ENCODE results near the gene GP1BB.
A peak's percentile ranks its signal among the peaks of the same experiment; 100 is the strongest.

The GP1BB gene

GRCh38 chr22:19727310-19728150 is 4.2 kb downstream of the GP1BB start:
- no peaks in the 10 kb centered on the region for H3K36me3 ChIP-seq (ENCODE audit: control insufficient read depth, insufficient read depth, low read length)
- no peaks in the 10 kb centered on the region for H3K9me3 ChIP-seq (ENCODE audit: control insufficient read depth, low read length)
- H3K4me3 ChIP-seq (ENCODE audit: insufficient read depth, low read depth, low read length): no peak overlapping the region
- peaks cover 22% of the 10 kb centered on the region for H3K4me1 ChIP-seq (ENCODE audit: control insufficient read depth, insufficient read depth, low read length)
- H3K27ac ChIP-seq (ENCODE audit: insufficient read depth, low read depth, low read length, poor library complexity, severe bottlenecking): no peak overlapping the region
- WGBS, 2 experiments: 47% methylated on average over 61 of the region's 61 CpGs
- H3K27me3 ChIP-seq (ENCODE audit: control insufficient read depth, insufficient read depth, low read length, poor library complexity, severe bottlenecking): peaks cover 86% of the 10 kb centered on the region

DNA sequence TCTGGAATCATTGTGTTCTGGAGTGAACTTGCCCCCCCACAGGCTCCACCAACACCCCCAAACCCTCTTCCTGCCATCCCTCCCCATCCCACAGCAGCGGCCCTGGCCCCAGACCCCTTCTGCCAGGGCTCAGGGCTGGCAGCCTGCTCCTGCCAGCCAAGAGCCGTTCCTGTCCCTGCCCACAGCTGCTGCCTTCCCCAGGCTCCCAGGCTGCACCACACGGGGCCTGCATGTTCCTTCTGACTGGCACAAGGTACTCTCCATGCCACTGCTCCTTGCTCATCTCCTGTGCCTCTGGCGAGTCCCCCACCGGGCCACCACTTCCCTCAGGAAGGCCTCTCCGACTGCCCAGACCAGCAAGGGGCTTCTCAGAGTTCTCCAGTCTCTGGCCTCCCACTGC is 4.9 kb downstream of the GP1BB start:
- no peaks in the 10 kb centered on the region for H3K36me3 ChIP-seq (ENCODE audit: control insufficient read depth, insufficient read depth, low read length)
- H3K4me3 ChIP-seq (ENCODE audit: insufficient read depth, low read depth, low read length): no peak overlapping the region
- WGBS, 2 experiments: 84 to 86% methylated on average over 6 of the region's 6 CpGs
- no peaks in the 10 kb centered on the region for H3K9me3 ChIP-seq (ENCODE audit: control insufficient read depth, low read length)
- H3K27ac ChIP-seq (ENCODE audit: insufficient read depth, low read depth, low read length, poor library complexity, severe bottlenecking): no peak overlapping the region
- peaks cover 15% of the 10 kb centered on the region for H3K4me1 ChIP-seq (ENCODE audit: control insufficient read depth, insufficient read depth, low read length)
- H3K27me3 ChIP-seq (ENCODE audit: control insufficient read depth, insufficient read depth, low read length, poor library complexity, severe bottlenecking): peaks cover 78% of the 10 kb centered on the region

GRCh38 chr22:19728836-19729235 is 5.5 kb downstream of the GP1BB start:
- no peak overlapping the region for H3K27ac ChIP-seq (ENCODE audit: insufficient read depth, low read depth, low read length, poor library complexity, severe bottlenecking)
- 60 to 71% methylated on average over 10 of the region's 10 CpGs for WGBS, 2 experiments
- H3K27me3 ChIP-seq (ENCODE audit: control insufficient read depth, insufficient read depth, low read length, poor library complexity, severe bottlenecking): peaks cover 73% of the 10 kb centered on the region
- no peaks in the 10 kb centered on the region for H3K36me3 ChIP-seq (ENCODE audit: control insufficient read depth, insufficient read depth, low read length)
- H3K4me1 ChIP-seq (ENCODE audit: control insufficient read depth, insufficient read depth, low read length): peaks cover 10% of the 10 kb centered on the region
- no peak overlapping the region for H3K4me3 ChIP-seq (ENCODE audit: insufficient read depth, low read depth, low read length)
- H3K9me3 ChIP-seq (ENCODE audit: control insufficient read depth, low read length): no peaks in the 10 kb centered on the region

DNA sequence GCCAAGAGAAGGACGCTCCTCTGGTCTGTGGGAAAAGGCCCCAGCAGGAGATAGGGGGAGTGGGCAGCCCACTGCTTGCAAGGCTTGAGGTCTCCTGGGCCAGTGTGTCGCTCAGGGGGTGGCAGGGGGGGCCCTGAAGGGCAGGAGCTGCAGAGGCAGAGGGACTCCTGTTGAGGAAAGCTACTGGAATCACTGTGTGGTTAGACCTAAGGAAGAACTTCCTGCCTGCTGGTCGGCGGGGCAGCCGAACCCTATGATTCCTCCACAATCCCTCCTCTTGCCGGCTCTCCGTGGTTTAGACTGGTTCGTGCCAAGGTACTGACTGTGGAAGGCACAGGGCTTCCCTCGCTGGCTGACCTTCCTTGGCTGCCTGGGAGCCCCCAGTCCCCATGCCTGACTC is 6.2 kb downstream of the GP1BB start:
- H3K4me3 ChIP-seq (ENCODE audit: insufficient read depth, low read depth, low read length): no peak overlapping the region
- WGBS, 2 experiments: 90 to 91% methylated on average over 9 of the region's 9 CpGs
- no peaks in the 10 kb centered on the region for H3K36me3 ChIP-seq (ENCODE audit: control insufficient read depth, insufficient read depth, low read length)
- peaks cover 6% of the 10 kb centered on the region for H3K4me1 ChIP-seq (ENCODE audit: control insufficient read depth, insufficient read depth, low read length)
- H3K27ac ChIP-seq (ENCODE audit: insufficient read depth, low read depth, low read length, poor library complexity, severe bottlenecking): no peak overlapping the region
- H3K27me3 ChIP-seq (ENCODE audit: control insufficient read depth, insufficient read depth, low read length, poor library complexity, severe bottlenecking): peaks cover 66% of the 10 kb centered on the region
- no peaks in the 10 kb centered on the region for H3K9me3 ChIP-seq (ENCODE audit: control insufficient read depth, low read length)

- H3K9me3 ChIP-seq (ENCODE audit: control insufficient read depth, low read length): no peaks in the 10 kb centered on the region
- H3K27ac ChIP-seq (ENCODE audit: insufficient read depth, low read depth, low read length, poor library complexity, severe bottlenecking): no peak overlapping the region
- H3K4me3 ChIP-seq (ENCODE audit: insufficient read depth, low read depth, low read length): no peak overlapping the region
- H3K4me1 ChIP-seq (ENCODE audit: control insufficient read depth, insufficient read depth, low read length): peaks cover 4% of the 10 kb centered on the region
- peaks cover 59% of the 10 kb centered on the region for H3K27me3 ChIP-seq (ENCODE audit: control insufficient read depth, insufficient read depth, low read length, poor library complexity, severe bottlenecking)
- no peaks in the 10 kb centered on the region for H3K36me3 ChIP-seq (ENCODE audit: control insufficient read depth, insufficient read depth, low read length)
- 95 to 96% methylated on average over 8 of the region's 8 CpGs for WGBS, 2 experiments
These were observed 6.9 kb downstream of the GP1BB start for GRCh38 chr22:19730198-19730597.

DNA sequence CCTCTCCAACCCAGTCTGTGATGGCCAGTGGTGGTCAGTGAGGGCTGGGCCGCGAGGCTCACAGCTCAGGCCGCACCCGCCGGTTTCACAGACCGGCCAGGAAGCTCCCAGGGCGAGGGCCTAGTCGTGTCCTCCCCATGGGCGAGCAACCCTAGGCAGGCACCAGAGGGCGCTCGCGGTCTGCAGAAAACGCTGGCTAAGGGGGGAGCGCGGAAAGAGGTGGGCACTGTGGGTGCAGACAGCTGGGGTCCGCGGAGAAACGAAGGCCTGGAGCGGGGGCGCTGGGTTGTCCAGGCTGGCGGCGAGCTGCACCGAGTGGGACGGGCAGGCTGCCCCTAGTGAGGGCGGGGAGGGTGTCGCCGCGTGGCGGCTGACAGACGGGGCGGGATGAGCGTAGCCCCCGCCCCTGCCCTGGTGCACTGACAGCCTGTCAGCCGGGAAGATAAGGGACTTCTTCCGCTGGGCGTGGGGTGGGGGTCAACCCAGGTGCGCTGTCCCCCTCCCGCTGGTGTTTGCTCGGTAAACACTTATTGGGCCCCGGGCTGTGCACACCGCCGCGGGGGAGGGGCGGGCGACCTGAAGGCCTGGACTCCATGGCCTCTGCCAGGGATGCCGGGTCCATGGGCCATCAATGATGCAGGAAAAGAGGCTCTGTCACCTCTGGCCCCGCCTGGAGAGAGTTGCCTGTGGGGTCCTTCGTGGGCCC is 7.5 kb downstream of the GP1BB start:
- H3K4me3 ChIP-seq (ENCODE audit: insufficient read depth, low read depth, low read length): peak overlapping the region; percentile 22
- no peaks in the 10 kb centered on the region for H3K9me3 ChIP-seq (ENCODE audit: control insufficient read depth, low read length)
- H3K27ac ChIP-seq (ENCODE audit: insufficient read depth, low read depth, low read length, poor library complexity, severe bottlenecking): no peak overlapping the region
- H3K4me1 ChIP-seq (ENCODE audit: control insufficient read depth, insufficient read depth, low read length): peaks cover 4% of the 10 kb centered on the region
- WGBS, 2 experiments: 13% methylated on average over 48 of the region's 48 CpGs
- H3K27me3 ChIP-seq (ENCODE audit: control insufficient read depth, insufficient read depth, low read length, poor library complexity, severe bottlenecking): peaks cover 53% of the 10 kb centered on the region
- H3K36me3 ChIP-seq (ENCODE audit: control insufficient read depth, insufficient read depth, low read length): no peaks in the 10 kb centered on the region

DNA sequence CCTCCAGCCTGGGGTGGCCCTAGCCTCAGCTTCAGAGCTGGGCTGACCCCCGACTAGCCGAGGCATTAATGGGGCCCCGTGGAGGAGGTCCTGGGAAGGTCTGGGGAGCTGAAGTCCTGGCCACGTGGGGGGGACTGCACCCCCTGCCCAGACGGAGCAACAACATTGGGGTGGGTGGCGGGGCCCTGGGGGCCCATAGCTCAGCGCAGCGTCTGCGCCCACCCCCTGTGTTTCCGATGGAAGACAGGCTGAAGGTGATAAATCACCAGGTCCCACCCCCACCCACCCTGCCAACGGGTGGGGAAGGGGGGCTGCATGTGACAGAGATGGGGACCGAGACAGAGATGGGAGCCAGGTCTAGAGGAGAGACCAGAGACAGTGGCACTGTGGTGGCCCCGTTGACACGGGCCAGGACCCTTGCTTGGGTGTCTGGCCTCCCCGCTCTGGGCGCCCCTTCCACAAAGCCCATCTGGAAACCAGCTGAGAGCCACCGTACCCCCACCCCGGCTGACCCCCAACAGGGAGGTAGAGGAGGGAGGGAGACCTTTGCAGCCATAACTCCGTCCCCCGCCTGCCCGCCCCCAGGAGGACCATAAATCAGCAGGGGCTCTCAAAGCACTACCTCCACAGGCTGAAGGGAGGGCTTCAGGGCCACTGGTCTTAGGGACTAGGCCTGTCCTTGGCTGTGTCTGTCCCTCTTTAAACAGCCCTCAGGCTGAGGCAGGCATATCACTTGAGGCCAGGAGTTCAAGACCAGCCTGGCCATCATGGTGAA is 8.2 kb downstream of the GP1BB start:
- Histone ChIP-seq H3K27ac (ENCODE audit: insufficient read depth, low read depth, low read length, poor library complexity, severe bottlenecking) (no peak overlapping the region), H3K27me3 (ENCODE audit: control insufficient read depth, insufficient read depth, low read length, poor library complexity, severe bottlenecking) (peaks cover 46% of the 10 kb centered on the region), H3K4me3 (ENCODE audit: insufficient read depth, low read depth, low read length) (no peak overlapping the region), H3K4me1 (ENCODE audit: control insufficient read depth, insufficient read depth, low read length) (peaks cover 7% of the 10 kb centered on the region), H3K9me3 (ENCODE audit: control insufficient read depth, low read length) (no peaks in the 10 kb centered on the region), H3K36me3 (ENCODE audit: control insufficient read depth, insufficient read depth, low read length) (no peaks in the 10 kb centered on the region)
- 83 to 86% methylated on average over 21 of the region's 21 CpGs for WGBS, 2 experiments

DNA sequence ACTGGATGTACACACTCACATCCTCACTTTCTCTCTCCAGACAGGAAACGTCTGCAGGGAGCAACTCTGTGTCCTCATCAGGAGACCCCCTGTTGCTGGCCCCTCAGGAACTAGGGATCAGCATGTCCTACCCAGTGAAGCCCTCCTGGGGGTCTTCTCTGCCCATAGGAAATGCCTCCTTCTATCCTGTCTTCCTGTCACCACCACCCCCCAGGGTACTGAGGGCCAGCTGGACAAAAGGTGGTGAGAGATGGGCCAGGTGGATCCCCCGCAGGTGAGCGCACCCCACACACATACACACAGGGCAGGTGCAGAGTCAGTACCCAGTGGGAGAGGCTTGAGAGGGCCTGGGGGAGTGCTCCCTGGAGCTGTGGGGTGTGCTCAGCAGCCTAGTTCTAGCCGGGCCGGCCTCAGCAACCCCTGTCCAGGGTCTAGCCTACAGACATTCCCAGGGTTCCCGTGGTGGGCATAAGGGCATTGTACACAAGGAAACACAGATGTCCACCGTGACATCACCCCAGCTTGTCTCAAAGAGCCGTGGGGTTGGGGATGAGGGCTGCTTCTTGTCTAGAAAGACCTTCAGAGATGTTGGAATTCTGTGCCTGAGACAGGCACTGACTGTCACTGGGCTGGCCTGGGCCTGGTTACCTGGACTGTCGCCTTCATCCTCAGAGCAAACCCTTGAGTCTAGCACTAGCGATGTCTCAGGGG is 9.2 kb downstream of the GP1BB start:
- Histone ChIP-seq H3K27me3 (ENCODE audit: control insufficient read depth, insufficient read depth, low read length, poor library complexity, severe bottlenecking) (peaks cover 36% of the 10 kb centered on the region), H3K36me3 (ENCODE audit: control insufficient read depth, insufficient read depth, low read length) (no peaks in the 10 kb centered on the region), H3K9me3 (ENCODE audit: control insufficient read depth, low read length) (no peaks in the 10 kb centered on the region), H3K4me1 (ENCODE audit: control insufficient read depth, insufficient read depth, low read length) (peaks cover 16% of the 10 kb centered on the region), H3K27ac (ENCODE audit: insufficient read depth, low read depth, low read length, poor library complexity, severe bottlenecking) (no peak overlapping the region), H3K4me3 (ENCODE audit: insufficient read depth, low read depth, low read length) (no peak overlapping the region)
- 89 to 91% methylated on average over 10 of the region's 10 CpGs for whole genome bisulfite sequencing, 2 experiments

GRCh38 chr22:19733755-19734154 is 10.4 kb downstream of the GP1BB start:
- peaks cover 28% of the 10 kb centered on the region for H3K4me1 ChIP-seq (ENCODE audit: control insufficient read depth, insufficient read depth, low read length)
- H3K9me3 ChIP-seq (ENCODE audit: control insufficient read depth, low read length): no peaks in the 10 kb centered on the region
- no peak overlapping the region for H3K4me3 ChIP-seq (ENCODE audit: insufficient read depth, low read depth, low read length)
- H3K27ac ChIP-seq (ENCODE audit: insufficient read depth, low read depth, low read length, poor library complexity, severe bottlenecking): no peak overlapping the region
- peaks cover 24% of the 10 kb centered on the region for H3K27me3 ChIP-seq (ENCODE audit: control insufficient read depth, insufficient read depth, low read length, poor library complexity, severe bottlenecking)
- H3K36me3 ChIP-seq (ENCODE audit: control insufficient read depth, insufficient read depth, low read length): no peaks in the 10 kb centered on the region
- WGBS, 2 experiments: 93% methylated on average over 5 of the region's 5 CpGs
